ENCODE data around the gene MIF4GD.

Gene MIF4GD

DNA sequence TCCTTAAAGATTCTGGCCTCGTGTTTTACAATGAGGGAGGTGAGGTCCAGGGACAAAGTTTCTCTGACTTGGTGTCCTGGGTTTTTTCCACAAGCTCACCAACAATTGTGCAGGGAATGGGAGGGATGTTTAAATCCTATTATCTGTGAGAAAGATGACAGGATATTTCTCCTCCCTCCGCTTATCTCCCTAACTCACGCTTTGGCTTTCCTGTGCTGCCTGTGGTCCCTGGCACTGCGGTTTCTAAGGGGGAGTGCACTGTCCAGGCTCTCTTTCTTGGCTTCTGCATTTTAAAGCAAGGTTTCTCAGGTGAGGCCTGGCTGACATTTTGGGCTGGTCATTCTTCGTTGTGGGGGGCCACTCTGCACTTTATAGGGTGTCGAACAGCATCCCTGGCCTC is 26.0 kb downstream of the MIF4GD start:
- Histone ChIP-seq H3K4me3 (IDR thresholded peaks at IDR 0.05; ENCODE audit: insufficient read depth, low read depth, low read length) (no peak overlapping the region), H3K4me1 (ENCODE audit: low read depth, poor library complexity, severe bottlenecking) (peaks cover 12% of the 10 kb centered on the region), H3K9ac (no peak overlapping the region), H3K27me3 (ENCODE audit: insufficient read depth, low read depth) (no peaks in the 10 kb centered on the region), H3K79me2 (ENCODE audit: insufficient read depth, low read depth) (peaks cover 26% of the 10 kb centered on the region; the same call in 1 of the 2 replicates), H3K36me3 (ENCODE audit: insufficient read depth) (no peaks in the 10 kb centered on the region; the same call in 1 of the 2 replicates), H4K20me1 (ENCODE audit: insufficient read depth) (no peaks in the 10 kb centered on the region), H3K27ac (no peak overlapping the region), H3K4me2 (no peak overlapping the region), H2AFZ (ENCODE audit: low read depth) (no peak overlapping the region)
- TF ChIP-seq, protein P1, sequence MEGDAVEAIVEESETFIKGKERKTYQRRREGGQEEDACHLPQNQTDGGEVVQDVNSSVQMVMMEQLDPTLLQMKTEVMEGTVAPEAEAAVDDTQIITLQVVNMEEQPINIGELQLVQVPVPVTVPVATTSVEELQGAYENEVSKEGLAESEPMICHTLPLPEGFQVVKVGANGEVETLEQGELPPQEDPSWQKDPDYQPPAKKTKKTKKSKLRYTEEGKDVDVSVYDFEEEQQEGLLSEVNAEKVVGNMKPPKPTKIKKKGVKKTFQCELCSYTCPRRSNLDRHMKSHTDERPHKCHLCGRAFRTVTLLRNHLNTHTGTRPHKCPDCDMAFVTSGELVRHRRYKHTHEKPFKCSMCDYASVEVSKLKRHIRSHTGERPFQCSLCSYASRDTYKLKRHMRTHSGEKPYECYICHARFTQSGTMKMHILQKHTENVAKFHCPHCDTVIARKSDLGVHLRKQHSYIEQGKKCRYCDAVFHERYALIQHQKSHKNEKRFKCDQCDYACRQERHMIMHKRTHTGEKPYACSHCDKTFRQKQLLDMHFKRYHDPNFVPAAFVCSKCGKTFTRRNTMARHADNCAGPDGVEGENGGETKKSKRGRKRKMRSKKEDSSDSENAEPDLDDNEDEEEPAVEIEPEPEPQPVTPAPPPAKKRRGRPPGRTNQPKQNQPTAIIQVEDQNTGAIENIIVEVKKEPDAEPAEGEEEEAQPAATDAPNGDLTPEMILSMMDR (conservative IDR thresholded peaks at IDR 0.05; ENCODE audit: low read depth, low read length) = no peak

DNA sequence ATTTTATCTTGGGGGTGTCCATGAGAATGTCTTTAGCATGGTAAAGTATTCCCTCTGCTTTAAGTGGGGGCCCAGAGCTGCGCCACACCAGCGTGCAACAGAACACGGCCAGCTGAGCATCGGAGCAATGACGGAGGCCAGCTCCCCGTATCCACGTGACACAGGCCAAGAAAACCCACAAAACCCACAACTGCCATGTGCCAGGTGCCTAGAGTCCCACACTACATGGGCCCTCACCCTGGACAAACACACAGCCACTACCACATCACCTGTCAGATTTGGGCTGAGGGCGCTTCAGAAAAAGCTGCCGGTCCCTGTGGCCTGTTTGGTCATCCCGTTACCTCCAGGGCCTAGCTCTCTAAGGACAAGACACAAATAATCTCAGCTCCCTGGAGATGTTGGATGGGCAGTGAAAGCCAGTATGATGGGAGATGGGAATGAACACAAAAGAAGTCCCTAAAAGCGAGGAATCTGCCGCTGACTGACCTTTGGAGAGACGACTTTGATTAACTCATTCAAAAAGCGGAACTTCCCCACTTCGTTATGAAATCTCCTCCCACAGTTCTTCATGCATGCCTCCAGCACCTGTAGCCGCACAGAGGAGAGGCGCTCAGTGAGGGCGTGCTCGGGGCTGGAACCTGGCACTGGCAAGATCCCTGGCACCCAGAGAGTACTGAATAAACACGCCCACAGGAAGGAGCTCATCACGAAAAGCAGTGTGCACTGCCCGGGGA is 26.7 kb downstream of the MIF4GD start:
- H3K4me1 ChIP-seq (ENCODE audit: low read depth, poor library complexity, severe bottlenecking) = peaks cover 5% of the 10 kb centered on the region
- peaks cover 19% of the 10 kb centered on the region; the same call in 1 of the 2 replicates for H3K79me2 ChIP-seq (ENCODE audit: insufficient read depth, low read depth)
- H3K27ac ChIP-seq = no peak overlapping the region
- H4K20me1 ChIP-seq (ENCODE audit: insufficient read depth) = no peaks in the 10 kb centered on the region
- no peak overlapping the region for H3K9ac ChIP-seq
- no peak overlapping the region for H2AFZ ChIP-seq (ENCODE audit: low read depth)
- no peak overlapping the region for H3K4me2 ChIP-seq
- TF ChIP-seq, protein P1 (conservative IDR thresholded peaks at IDR 0.05; ENCODE audit: low read depth, low read length) = no peak
- H3K36me3 ChIP-seq (ENCODE audit: insufficient read depth) = no peaks in the 10 kb centered on the region; the same call in 1 of the 2 replicates
- no peak overlapping the region for H3K4me3 ChIP-seq (IDR thresholded peaks at IDR 0.05; ENCODE audit: insufficient read depth, low read depth, low read length)
- H3K27me3 ChIP-seq (ENCODE audit: insufficient read depth, low read depth) = no peaks in the 10 kb centered on the region

DNA sequence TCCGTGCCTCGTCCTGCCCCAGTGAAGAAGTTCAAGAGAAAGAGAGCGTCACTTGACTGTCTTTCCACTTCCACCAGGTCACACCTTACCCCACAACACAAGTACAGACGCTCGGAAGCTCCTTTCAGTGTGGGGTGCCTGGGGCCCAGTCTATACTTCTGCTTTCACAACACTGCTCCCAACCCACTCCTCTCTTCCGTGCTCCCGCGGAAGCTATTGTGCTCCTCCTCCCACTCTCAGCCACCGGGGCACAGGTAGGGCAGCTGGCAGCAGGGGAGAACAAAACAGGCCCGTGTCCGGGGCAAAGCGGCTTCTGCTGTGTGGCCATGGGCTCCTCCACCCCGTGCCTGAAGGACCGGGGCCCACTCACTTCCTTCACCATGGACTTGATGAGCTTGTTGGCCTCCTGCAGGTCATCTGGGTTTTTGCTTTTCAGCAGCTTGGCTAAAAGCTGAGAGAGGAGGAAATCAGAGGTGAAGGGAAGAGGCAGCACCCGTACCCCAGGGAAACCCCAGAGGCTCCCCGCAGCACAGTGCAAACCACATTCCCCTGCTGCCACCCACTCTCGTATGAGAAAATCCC is 28.5 kb downstream of the MIF4GD start:
- Histone ChIP-seq H3K9ac (no peak overlapping the region), H3K4me3 (IDR thresholded peaks at IDR 0.05; ENCODE audit: insufficient read depth, low read depth, low read length) (no peak overlapping the region), H3K27me3 (ENCODE audit: insufficient read depth, low read depth) (no peaks in the 10 kb centered on the region), H4K20me1 (ENCODE audit: insufficient read depth) (peaks cover 6% of the 10 kb centered on the region; the same call in 1 of the 2 replicates), H3K36me3 (ENCODE audit: insufficient read depth) (no peaks in the 10 kb centered on the region; the same call in 1 of the 2 replicates), H3K4me1 (ENCODE audit: low read depth, poor library complexity, severe bottlenecking) (peaks cover 8% of the 10 kb centered on the region), H3K79me2 (ENCODE audit: insufficient read depth, low read depth) (peaks cover 9% of the 10 kb centered on the region; the same call in 1 of the 2 replicates), H2AFZ (ENCODE audit: low read depth) (no peak overlapping the region), H3K4me2 (no peak overlapping the region), H3K27ac (no peak overlapping the region)
- TF ChIP-seq, protein P1 (conservative IDR thresholded peaks at IDR 0.05; ENCODE audit: low read depth, low read length) = no peak

DNA sequence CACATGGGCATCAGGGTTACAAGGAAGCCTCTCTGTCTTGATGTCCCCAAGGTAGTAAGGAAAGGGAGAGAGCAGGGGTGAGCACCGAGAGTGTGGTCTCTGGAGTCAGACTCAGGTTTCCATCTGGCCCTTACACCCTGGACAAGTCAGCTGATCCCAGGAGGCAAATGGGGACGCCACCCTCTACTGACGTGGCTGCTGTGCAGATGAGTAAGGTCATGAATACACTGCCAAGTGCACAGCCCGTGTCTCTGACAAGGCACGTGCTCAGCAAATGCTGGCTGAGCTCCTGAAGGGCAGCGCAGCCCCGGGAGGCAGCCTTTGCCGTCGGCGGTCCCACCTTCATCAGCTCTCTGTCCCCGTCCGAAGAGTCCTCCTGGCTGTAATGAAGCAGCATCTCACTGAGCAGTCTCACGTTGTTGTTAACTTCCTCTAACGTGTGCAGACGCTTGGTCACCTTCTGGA is 29.0 kb downstream of the MIF4GD start:
- TF ChIP-seq, protein P1 (conservative IDR thresholded peaks at IDR 0.05; ENCODE audit: low read depth, low read length) = no peak
- no peaks in the 10 kb centered on the region for H3K27me3 ChIP-seq (ENCODE audit: insufficient read depth, low read depth)
- H3K27ac ChIP-seq = no peak overlapping the region
- no peak overlapping the region for H2AFZ ChIP-seq (ENCODE audit: low read depth)
- H3K4me3 ChIP-seq (IDR thresholded peaks at IDR 0.05; ENCODE audit: insufficient read depth, low read depth, low read length) = no peak overlapping the region
- peaks cover 4% of the 10 kb centered on the region; the same call in 1 of the 2 replicates for H3K79me2 ChIP-seq (ENCODE audit: insufficient read depth, low read depth)
- no peak overlapping the region for H3K4me2 ChIP-seq
- no peaks in the 10 kb centered on the region; the same call in 1 of the 2 replicates for H3K36me3 ChIP-seq (ENCODE audit: insufficient read depth)
- H3K4me1 ChIP-seq (ENCODE audit: low read depth, poor library complexity, severe bottlenecking) = peaks cover 8% of the 10 kb centered on the region
- H4K20me1 ChIP-seq (ENCODE audit: insufficient read depth) = peaks cover 6% of the 10 kb centered on the region; the same call in 1 of the 2 replicates
- H3K9ac ChIP-seq = no peak overlapping the region
